Measurements from ENCODE around the gene AUTS2. TPM values are rescaled to one million over a fixed set of nuclear protein-coding genes. Genes with fewer than 3 reads are reported as not detected.

AUTS2 gene
- polyA plus RNA-seq, 1 donor (not counting 4 experiments of a cell fraction or from before 2014, with no cell fraction given) = 4.7 TPM

GRCh38 chr7:70807650-70808049 lies 1209.4 kb downstream of the AUTS2 start:
- FAIRE-seq (no peak), DNase-seq (ENCODE audit: low read depth, low spot score) (no peak)
- TF ChIP-seq EZH2 (IDR thresholded peaks at IDR 0.05; ENCODE audit: low read length) (no peak), CTCF (optimal IDR thresholded peaks at IDR 0.05 in 1 of 3, IDR thresholded peaks at IDR 0.05 in 1 of 3, conservative IDR thresholded peaks at IDR 0.05 in 1 of 3; ENCODE audit: extremely low read depth in 1 of 3, insufficient read depth in 2 of 3, low read length in 3 of 3) (no peak)
- H3K4me3 ChIP-seq (ENCODE audit: control insufficient read depth in 2 of 3, extremely low read depth in 1 of 3, insufficient read depth in 2 of 3, low read depth in 1 of 3, low read length in 3 of 3) = no peak overlapping the region
- no peaks in the 10 kb centered on the region for H3K79me2 ChIP-seq (ENCODE audit: control insufficient read depth, insufficient read depth, low read length)
- no peaks in the 10 kb centered on the region for H4K20me1 ChIP-seq (ENCODE audit: control insufficient read depth, extremely low read depth, insufficient read depth, low read length)
- H2AFZ ChIP-seq (ENCODE audit: control insufficient read depth, low read length) = no peak overlapping the region
- H3K9me1 ChIP-seq (ENCODE audit: control insufficient read depth, extremely low read depth, insufficient read depth, low read length) = no peaks in the 10 kb centered on the region
- H3K4me2 ChIP-seq (ENCODE audit: control insufficient read depth, extremely low read depth, insufficient read depth, low read depth, low read length) = no peak overlapping the region
- H3K4me1 ChIP-seq (ENCODE audit: control insufficient read depth, extremely low read depth, insufficient read depth, low read length) = no peaks in the 10 kb centered on the region
- H3K27ac ChIP-seq (ENCODE audit: control insufficient read depth, insufficient read depth, low read length) = no peak overlapping the region
- no peak overlapping the region for H3K9ac ChIP-seq (ENCODE audit: control insufficient read depth, extremely low read depth, insufficient read depth, low read length)
- H3K36me3 ChIP-seq (ENCODE audit: control insufficient read depth in 2 of 2, extremely low read depth in 1 of 2, insufficient read depth in 2 of 2, low read length in 2 of 2) = no peaks in the 10 kb centered on the region
- no peaks in the 10 kb centered on the region for H3K9me3 ChIP-seq (ENCODE audit: control insufficient read depth, low read depth, low read length)
- H3K27me3 ChIP-seq (ENCODE audit: control insufficient read depth, extremely low read depth, insufficient read depth, low read length) = no peaks in the 10 kb centered on the region
- dilution Hi-C loops (cut with MboI; ENCODE audit: extremely low pct_ligation_motif_present, low sequenced_read_pairs) = no loop called here

DNA sequence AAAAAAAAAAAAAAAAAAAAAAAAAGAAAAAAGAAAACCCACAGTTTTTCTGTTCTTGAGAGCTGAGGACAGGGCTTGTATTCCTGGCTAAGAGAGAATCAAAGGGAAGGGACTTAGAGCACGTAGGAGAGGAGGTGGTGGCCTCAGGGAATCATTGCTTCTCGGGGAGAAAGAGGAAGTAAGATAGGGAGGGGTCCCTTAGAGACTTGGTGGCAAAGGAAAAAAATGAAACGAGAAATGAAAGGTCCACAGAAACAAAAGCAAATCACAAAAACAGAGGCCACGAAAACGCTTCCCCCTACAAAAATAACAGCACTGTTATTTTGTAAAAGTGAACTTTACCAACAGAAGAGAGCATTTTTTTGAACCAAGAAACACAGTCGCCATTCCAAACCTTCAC lies 1210.6 kb downstream of the AUTS2 start:
- no peaks in the 10 kb centered on the region for H3K36me3 ChIP-seq (ENCODE audit: control insufficient read depth in 2 of 2, extremely low read depth in 1 of 2, insufficient read depth in 2 of 2, low read length in 2 of 2)
- dilution Hi-C loops (cut with MboI; ENCODE audit: extremely low pct_ligation_motif_present, low sequenced_read_pairs) = no loop called here
- H4K20me1 ChIP-seq (ENCODE audit: control insufficient read depth, extremely low read depth, insufficient read depth, low read length) = no peaks in the 10 kb centered on the region
- no peaks in the 10 kb centered on the region for H3K27me3 ChIP-seq (ENCODE audit: control insufficient read depth, extremely low read depth, insufficient read depth, low read length)
- H3K4me2 ChIP-seq (ENCODE audit: control insufficient read depth, extremely low read depth, insufficient read depth, low read depth, low read length) = no peak overlapping the region
- no peaks in the 10 kb centered on the region for H3K9me1 ChIP-seq (ENCODE audit: control insufficient read depth, extremely low read depth, insufficient read depth, low read length)
- H3K4me1 ChIP-seq (ENCODE audit: control insufficient read depth, extremely low read depth, insufficient read depth, low read length) = no peaks in the 10 kb centered on the region
- H3K9ac ChIP-seq (ENCODE audit: control insufficient read depth, extremely low read depth, insufficient read depth, low read length) = no peak overlapping the region
- no peaks in the 10 kb centered on the region for H3K79me2 ChIP-seq (ENCODE audit: control insufficient read depth, insufficient read depth, low read length)
- no peaks in the 10 kb centered on the region for H3K9me3 ChIP-seq (ENCODE audit: control insufficient read depth, low read depth, low read length)
- no peak for TF ChIP-seq CTCF (optimal IDR thresholded peaks at IDR 0.05 in 1 of 3, IDR thresholded peaks at IDR 0.05 in 1 of 3, conservative IDR thresholded peaks at IDR 0.05 in 1 of 3; ENCODE audit: extremely low read depth in 1 of 3, insufficient read depth in 2 of 3, low read length in 3 of 3)
- TF ChIP-seq EZH2 (IDR thresholded peaks at IDR 0.05; ENCODE audit: low read length) = no peak
- no peak for DNase-seq (ENCODE audit: low read depth, low spot score)
- H3K4me3 ChIP-seq (ENCODE audit: control insufficient read depth in 2 of 3, extremely low read depth in 1 of 3, insufficient read depth in 2 of 3, low read depth in 1 of 3, low read length in 3 of 3) = no peak overlapping the region
- no peak for FAIRE-seq
- no peak overlapping the region for H2AFZ ChIP-seq (ENCODE audit: control insufficient read depth, low read length)
- H3K27ac ChIP-seq (ENCODE audit: control insufficient read depth, insufficient read depth, low read length) = no peak overlapping the region
